Measurements from ENCODE around the gene ZBTB44. TPM values are rescaled to one million over a fixed set of nuclear protein-coding genes. Genes with fewer than 3 reads are reported as not detected.

ZBTB44 gene
- total RNA-seq, 1 experiment from 2014 or later, result 32.5 TPM

DNA sequence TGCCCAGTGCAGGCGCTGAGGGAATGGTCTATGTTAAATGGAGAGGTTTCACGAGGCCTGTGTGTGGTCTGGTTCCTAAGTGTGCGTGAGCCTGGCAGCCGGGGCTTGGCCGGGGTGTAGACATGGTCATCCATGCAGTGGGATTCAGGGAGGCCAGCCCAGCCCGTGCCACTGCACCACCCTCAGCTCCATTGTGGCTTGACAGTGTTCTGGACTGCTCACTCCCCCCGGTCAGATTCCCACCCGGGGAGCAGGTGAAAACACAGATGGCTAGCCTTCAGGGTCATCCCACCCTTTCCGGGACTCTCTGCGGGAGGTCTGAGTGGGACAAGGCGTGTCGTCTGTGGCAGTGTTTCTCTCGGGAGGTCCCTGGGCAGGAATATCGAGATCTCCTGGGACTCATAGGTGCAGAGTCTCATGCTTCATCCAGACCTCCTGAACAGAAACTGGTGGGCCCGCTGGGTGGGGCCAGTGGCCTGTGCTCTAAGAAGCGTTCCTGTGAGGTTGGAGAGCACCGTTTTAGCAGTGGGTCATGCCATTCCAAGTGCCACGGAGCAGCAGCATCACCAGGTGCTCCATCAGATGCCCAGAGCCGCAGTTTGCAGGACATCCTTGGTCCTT lies 102.8 kb downstream of the ZBTB44 start:
- Histone ChIP-seq H3K36me3 (ENCODE audit: control insufficient read depth in 1 of 2, insufficient read depth in 2 of 2, low read length in 2 of 2) (no peaks in the 10 kb centered on the region; a peak in 1 of 4 replicates), H2AFZ (ENCODE audit: low read depth, low read length, poor library complexity, severe bottlenecking) (no peak overlapping the region), H4K20me1 (ENCODE audit: insufficient read depth) (no peaks in the 10 kb centered on the region; the same call in 1 of the 2 replicates), H3K4me2 (ENCODE audit: low read length) (no peak overlapping the region), H3K9me3 (ENCODE audit: control insufficient read depth in 1 of 2, insufficient read depth in 1 of 2, low read depth in 1 of 2, low read length in 2 of 2) (no peaks in the 10 kb centered on the region), H3K4me3 (replicated peaks in 1 of 2; ENCODE audit: low read depth in 1 of 2, low read length in 2 of 2) (no peak overlapping the region), H3K4me1 (ENCODE audit: control insufficient read depth in 1 of 2, insufficient read depth in 2 of 2, low read length in 2 of 2) (peaks cover 0 to 6% of the 10 kb centered on the region in 2 experiments; a peak in 1 of 4 replicates), H3K27ac (ENCODE audit: low read depth, low read length) (no peak overlapping the region), H3K27me3 (ENCODE audit: insufficient read depth, low read length) (no peaks in the 10 kb centered on the region), H3K79me2 (ENCODE audit: insufficient read depth, low read length) (no peaks in the 10 kb centered on the region), H3K9ac (ENCODE audit: low read length) (no peak overlapping the region), H3K9me2 (ENCODE audit: insufficient read depth) (no peaks in the 10 kb centered on the region)
- no peak for TF ChIP-seq SP1 (IDR thresholded peaks at IDR 0.05; ENCODE audit: low read depth)
- no peak for TF ChIP-seq SRF (IDR thresholded peaks at IDR 0.05; ENCODE audit: low read depth)
- no peak for TF ChIP-seq ZBTB33 (IDR thresholded peaks at IDR 0.05; ENCODE audit: extremely low read depth, insufficient replicate concordance, low read length)
- no peak for TF ChIP-seq TCF7L2 (IDR thresholded peaks at IDR 0.05; ENCODE audit: borderline replicate concordance, extremely low read depth, insufficient read depth, insufficient read length)
- TF ChIP-seq ATF3 (IDR thresholded peaks at IDR 0.05), result no peak
- no peak for TF ChIP-seq CBX3 (IDR thresholded peaks at IDR 0.05; ENCODE audit: low read depth)
- TF ChIP-seq JUND (IDR thresholded peaks at IDR 0.05), result no peak
- TF ChIP-seq, protein P1, sequence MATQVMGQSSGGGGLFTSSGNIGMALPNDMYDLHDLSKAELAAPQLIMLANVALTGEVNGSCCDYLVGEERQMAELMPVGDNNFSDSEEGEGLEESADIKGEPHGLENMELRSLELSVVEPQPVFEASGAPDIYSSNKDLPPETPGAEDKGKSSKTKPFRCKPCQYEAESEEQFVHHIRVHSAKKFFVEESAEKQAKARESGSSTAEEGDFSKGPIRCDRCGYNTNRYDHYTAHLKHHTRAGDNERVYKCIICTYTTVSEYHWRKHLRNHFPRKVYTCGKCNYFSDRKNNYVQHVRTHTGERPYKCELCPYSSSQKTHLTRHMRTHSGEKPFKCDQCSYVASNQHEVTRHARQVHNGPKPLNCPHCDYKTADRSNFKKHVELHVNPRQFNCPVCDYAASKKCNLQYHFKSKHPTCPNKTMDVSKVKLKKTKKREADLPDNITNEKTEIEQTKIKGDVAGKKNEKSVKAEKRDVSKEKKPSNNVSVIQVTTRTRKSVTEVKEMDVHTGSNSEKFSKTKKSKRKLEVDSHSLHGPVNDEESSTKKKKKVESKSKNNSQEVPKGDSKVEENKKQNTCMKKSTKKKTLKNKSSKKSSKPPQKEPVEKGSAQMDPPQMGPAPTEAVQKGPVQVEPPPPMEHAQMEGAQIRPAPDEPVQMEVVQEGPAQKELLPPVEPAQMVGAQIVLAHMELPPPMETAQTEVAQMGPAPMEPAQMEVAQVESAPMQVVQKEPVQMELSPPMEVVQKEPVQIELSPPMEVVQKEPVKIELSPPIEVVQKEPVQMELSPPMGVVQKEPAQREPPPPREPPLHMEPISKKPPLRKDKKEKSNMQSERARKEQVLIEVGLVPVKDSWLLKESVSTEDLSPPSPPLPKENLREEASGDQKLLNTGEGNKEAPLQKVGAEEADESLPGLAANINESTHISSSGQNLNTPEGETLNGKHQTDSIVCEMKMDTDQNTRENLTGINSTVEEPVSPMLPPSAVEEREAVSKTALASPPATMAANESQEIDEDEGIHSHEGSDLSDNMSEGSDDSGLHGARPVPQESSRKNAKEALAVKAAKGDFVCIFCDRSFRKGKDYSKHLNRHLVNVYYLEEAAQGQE (IDR thresholded peaks at IDR 0.05; ENCODE audit: low read depth), result no peak
- TF ChIP-seq EGR1 (IDR thresholded peaks at IDR 0.05; ENCODE audit: low read depth), result no peak
- no peak for TF ChIP-seq YY1 (IDR thresholded peaks at IDR 0.05; ENCODE audit: extremely low read depth, insufficient replicate concordance, low read depth, low read length)
- TF ChIP-seq, protein P2, sequence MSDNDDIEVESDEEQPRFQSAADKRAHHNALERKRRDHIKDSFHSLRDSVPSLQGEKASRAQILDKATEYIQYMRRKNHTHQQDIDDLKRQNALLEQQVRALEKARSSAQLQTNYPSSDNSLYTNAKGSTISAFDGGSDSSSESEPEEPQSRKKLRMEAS (IDR thresholded peaks at IDR 0.05), result no peak
- no peak for TF ChIP-seq CTCF (IDR thresholded peaks at IDR 0.05 in 2 of 3, conservative IDR thresholded peaks at IDR 0.05 in 1 of 3; ENCODE audit: borderline replicate concordance in 1 of 3, insufficient read depth in 1 of 3, low read depth in 2 of 3, low read length in 2 of 3)
- no peak for TF ChIP-seq ZFX (IDR thresholded peaks at IDR 0.05)
- TF ChIP-seq RAD21 (IDR thresholded peaks at IDR 0.05; ENCODE audit: low read depth), result no peak
- TF ChIP-seq EZH2 (IDR thresholded peaks at IDR 0.05), result no peak
- TF ChIP-seq POLR2A (IDR thresholded peaks at IDR 0.05; ENCODE audit: borderline replicate concordance, extremely low read depth, insufficient read depth, insufficient read length), result no peak
- no peak for TF ChIP-seq SIN3A (IDR thresholded peaks at IDR 0.05; ENCODE audit: low read depth)
- no peak for TF ChIP-seq FOSL1 (IDR thresholded peaks at IDR 0.05; ENCODE audit: low read depth)
- no peak for TF ChIP-seq CEBPB (IDR thresholded peaks at IDR 0.05; ENCODE audit: low read depth)
- TF ChIP-seq POLR2AphosphoS5 (IDR thresholded peaks at IDR 0.05; ENCODE audit: low read depth, low read length), result no peak
- RAD21 ChIA-PET (ENCODE audit: low non-redundant PET in 1 of 2, low total read pairs in 2 of 2, uncharacterized antibody in 2 of 2, unreplicated experiment in 2 of 2), result no interaction called here
- no TSS peak for BruUV-seq (replicated peaks)
- ATAC-seq (no peak), DNase-seq (ENCODE audit: low read depth, low spot score) (no peak)
- CTCF ChIA-PET, result interaction anchor here (1.4 to 1.6 kb wide), 6 partner anchors 8 to 219 kb away, joined by 3 to 18 read pairs (median 4); no protein-coding TSS in a partner anchor
- intact Hi-C loops (cut with micrococcal nuclease), result loop anchor here (2.0 to 10.0 kb wide), 2 partner anchors 159 to 683 kb away; no protein-coding TSS in a partner anchor
- POLR2A ChIA-PET, result no interaction called here
